AG04449 (cell line): Measurements from ENCODE around the gene VAX1.

Experiments used
- CTCF ChIA-PET: fragments of 350-600 bp; formaldehyde crosslinking; extraction: SDS; loops from one replicate; lab custom pipeline; 2021; ENCODE audit warnings: antibody characterized with exemption; lab: Yijun Ruan, JAX
- POLR2A ChIA-PET: fragments of 400-600, 350-600 bp; formaldehyde crosslinking; extraction: SDS; loops from one replicate; lab custom pipeline; 2020; ENCODE audit warnings: antibody characterized with exemption, inconsistent platforms; lab: Yijun Ruan, JAX
- DNase-seq: peaks from one replicate; pipeline ENCODE4 v3.0.0-alpha.2; 2010; ENCODE audit warnings: low read depth, low spot score
- H3K4me3 ChIP-seq: 2 replicates; pipeline ENCODE4 v1.5.1; 2011; ENCODE audit warnings: low read depth, mild to moderate bottlenecking, control low read depth, low read length
- TF ChIP-seq, protein P1 (sequence below): IDR thresholded peaks from one replicate; pipeline ENCODE4 v1.5.1; 2011; ENCODE audit warnings: mild to moderate bottlenecking, moderate library complexity, low read length, control low read depth, inconsistent platforms; ENCODE audit not compliant: insufficient read depth; ENCODE audit errors: missing control alignments

Gene VAX1

DNA sequence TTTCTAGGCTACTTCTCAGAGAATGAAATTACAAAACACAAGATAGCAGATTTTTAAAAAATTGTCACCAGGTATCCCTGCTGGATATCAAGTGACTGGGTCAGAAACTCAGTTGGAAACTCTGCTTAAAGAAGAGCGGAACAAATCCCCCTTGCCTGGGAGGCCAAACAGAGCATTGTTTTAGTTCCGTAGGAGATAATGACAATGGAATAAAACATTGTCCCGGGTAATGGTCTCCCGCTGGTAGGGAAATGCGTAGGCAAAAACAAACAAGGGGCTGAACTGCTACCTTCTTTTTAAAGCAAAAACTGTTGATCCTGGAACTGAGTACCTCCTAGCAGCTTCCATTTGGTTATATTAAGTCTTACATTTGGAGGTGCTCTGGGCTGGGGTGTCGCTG lies 21.3 kb upstream of the VAX1 start:
- POLR2A ChIA-PET: no interaction called here
- DNase-seq: no peak
- CTCF ChIA-PET: interaction anchor here (0.7 to 3.8 kb wide), 6 partner anchors 7 to 478 kb away, joined by 3 to 33 read pairs (median 4); no protein-coding TSS in a partner anchor
- TF ChIP-seq, protein P1, sequence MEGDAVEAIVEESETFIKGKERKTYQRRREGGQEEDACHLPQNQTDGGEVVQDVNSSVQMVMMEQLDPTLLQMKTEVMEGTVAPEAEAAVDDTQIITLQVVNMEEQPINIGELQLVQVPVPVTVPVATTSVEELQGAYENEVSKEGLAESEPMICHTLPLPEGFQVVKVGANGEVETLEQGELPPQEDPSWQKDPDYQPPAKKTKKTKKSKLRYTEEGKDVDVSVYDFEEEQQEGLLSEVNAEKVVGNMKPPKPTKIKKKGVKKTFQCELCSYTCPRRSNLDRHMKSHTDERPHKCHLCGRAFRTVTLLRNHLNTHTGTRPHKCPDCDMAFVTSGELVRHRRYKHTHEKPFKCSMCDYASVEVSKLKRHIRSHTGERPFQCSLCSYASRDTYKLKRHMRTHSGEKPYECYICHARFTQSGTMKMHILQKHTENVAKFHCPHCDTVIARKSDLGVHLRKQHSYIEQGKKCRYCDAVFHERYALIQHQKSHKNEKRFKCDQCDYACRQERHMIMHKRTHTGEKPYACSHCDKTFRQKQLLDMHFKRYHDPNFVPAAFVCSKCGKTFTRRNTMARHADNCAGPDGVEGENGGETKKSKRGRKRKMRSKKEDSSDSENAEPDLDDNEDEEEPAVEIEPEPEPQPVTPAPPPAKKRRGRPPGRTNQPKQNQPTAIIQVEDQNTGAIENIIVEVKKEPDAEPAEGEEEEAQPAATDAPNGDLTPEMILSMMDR: no peak
- H3K4me3 ChIP-seq: no peak overlapping the region

DNA sequence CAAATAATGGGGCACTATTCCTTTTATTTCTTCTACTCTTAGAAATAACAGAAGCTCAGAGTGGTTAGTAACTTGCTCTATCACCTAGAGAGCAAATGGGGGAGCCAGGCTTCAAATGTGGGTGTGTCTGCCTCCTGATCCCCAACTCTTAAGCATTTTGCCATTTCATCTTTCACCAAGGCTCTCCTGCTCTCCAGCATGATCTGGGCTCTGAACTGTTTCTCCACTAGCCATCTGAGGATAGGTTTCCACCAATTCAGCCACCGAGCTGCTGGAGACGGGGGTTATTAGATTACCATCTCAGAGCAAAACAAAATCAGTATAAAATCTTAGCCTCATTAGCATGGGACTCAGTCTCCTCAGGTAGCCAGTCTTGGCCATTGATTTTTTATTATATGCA lies 20.2 kb upstream of the VAX1 start:
- no peak for DNase-seq
- ChIA-PET CTCF (interaction anchor here (1.0 to 3.8 kb wide), 9 partner anchors 9 to 476 kb away, joined by 3 to 33 read pairs (median 3); no protein-coding TSS in a partner anchor), POLR2A (no interaction called here)
- no peak overlapping the region for H3K4me3 ChIP-seq
- TF ChIP-seq, protein P1: no peak

DNA sequence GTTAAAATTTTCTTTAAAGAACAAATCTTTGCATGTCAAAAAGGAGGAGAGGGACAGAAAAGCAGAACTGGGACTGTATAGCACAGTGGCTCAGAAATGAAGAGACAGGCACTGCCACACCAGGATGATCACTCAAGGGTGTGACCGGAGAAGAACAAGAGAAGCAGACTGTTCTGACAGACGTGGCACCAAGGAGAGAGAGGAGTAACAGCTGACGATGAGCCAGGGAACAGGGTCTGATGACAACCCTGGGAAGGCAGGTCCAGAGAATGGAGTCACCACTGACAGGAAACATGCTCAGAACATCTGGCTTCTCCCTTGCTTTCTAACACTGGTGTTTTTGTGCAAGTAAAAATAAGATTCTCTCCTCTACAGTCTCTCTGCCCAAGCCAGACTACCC lies 14.6 kb upstream of the VAX1 start:
- H3K4me3 ChIP-seq: no peak overlapping the region
- ChIA-PET CTCF (no interaction called here), POLR2A (no interaction called here)
- no peak for DNase-seq
- TF ChIP-seq, protein P1: no peak

DNA sequence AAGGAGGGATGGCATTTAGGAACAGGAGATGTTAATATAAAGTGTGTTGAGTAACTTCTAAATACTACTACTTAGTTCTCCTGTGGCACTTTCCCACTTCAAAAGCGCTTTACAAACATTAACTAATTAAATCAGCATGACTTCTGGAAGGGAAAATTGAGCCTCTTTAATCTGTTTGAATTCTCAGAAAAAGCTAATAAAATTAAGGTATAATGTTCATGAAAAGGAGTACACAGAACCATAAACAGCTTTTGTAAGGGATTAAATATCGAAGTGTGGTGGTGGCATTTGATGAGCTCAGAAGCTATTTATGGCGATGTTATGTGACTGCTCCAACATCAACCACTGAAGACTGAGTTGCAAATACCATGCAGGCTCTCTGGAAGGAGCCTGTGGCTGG lies 10.2 kb upstream of the VAX1 start:
- POLR2A ChIA-PET: no interaction called here
- no peak for DNase-seq
- CTCF ChIA-PET: interaction anchor here (0.6 to 1.9 kb wide), 3 partner anchors 27 to 360 kb away, joined by 3 to 5 read pairs (median 4); no protein-coding TSS in a partner anchor
- TF ChIP-seq, protein P1: no peak
- no peak overlapping the region for H3K4me3 ChIP-seq

DNA sequence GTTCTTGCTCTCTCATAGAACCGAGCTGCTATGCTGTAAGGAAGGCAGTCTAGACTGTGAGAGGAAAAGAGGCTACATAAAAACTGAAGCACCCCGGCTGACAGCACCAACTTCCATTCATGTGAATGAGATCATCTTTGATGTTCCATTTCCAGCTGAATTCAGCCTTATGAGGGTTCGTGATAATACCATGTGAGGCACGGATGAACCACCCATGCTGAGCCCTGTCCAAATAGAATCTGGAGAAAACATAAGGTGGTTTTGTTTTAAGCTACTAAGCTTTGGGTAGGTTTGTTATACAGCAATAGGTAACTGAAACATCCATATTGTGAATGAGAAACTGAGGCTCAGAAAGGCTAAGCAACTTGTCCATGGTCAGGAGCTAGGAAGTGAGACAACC lies 6.9 kb upstream of the VAX1 start:
- POLR2A ChIA-PET: no interaction called here
- H3K4me3 ChIP-seq: no peak overlapping the region

DNA sequence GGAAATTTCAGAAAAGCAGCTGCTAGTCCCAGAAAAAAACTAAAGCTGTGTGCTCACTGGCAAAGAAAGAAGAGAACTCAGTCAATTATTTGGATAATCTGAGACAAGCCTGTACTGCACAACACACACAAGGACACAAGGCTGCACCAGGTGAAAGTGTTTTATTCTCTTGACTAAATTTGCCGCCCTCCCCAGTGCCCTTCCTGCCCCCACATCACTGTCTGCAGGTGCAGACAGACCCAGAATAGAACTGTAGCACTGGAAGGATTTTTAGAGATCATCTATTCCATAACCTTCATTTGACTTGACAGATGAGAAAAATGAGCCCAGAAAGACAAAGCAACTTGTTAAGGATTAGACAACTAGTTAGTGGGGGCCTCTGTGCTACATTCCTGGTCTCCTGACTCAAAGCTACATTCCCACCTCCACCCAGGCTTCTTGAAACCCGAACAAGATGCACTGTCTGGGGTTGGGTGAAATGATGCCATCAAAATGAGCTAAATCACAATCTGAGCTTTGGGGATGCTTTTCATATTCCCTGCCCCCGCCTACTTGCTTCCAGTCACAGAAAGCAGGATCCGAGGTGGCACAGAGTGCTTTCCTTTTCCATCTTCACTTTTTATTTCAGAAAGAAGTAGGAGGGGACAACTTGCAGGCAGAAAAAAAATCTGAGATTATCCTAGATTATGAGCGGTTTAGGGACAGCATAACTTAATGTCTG lies 5.2 kb upstream of the VAX1 start:
- ChIA-PET CTCF (interaction anchor here (2.3 kb wide), 1 partner anchor 31 kb away, joined by 6 read pairs; no protein-coding TSS in a partner anchor), POLR2A (no interaction called here)
- no peak overlapping the region for H3K4me3 ChIP-seq
- TF ChIP-seq, protein P1: no peak
- DNase-seq: no peak

More for the DNA sequence above, 6.9 kb upstream of the VAX1 start:
- no peak for DNase-seq
- TF ChIP-seq, protein P1: no peak
- CTCF ChIA-PET: interaction anchor here (0.9 to 2.3 kb wide), 2 partner anchors 13 to 30 kb away, joined by 3 to 6 read pairs; no protein-coding TSS in a partner anchor
